GM18499 (cell line): ENCODE data around the gene STPG2.

Experiments
- ATAC-seq: cut with Tn5 transposase; IDR thresholded peaks from one replicate; pipeline ENCODE4 v1.9.1; 2021; ENCODE audit warnings: moderate number of reproducible peaks; ENCODE audit not compliant: insufficient read depth, unreplicated experiment

STPG2 gene

GRCh38 chr4:97845758-97846157 is 297.5 kb downstream of the STPG2 start:
- ATAC-seq: no peak

GRCh38 chr4:97841512-97841911 is 301.8 kb downstream of the STPG2 start:
- ATAC-seq: no peak

GRCh38 chr4:97836662-97837061 is 306.6 kb downstream of the STPG2 start:
- no peak for ATAC-seq

GRCh38 chr4:97828646-97829045 is 314.6 kb downstream of the STPG2 start:
- no peak for ATAC-seq

- no peak for ATAC-seq
Observed at GRCh38 chr4:97819294-97819693, 324.0 kb downstream of the STPG2 start.

- no peak for ATAC-seq
Observed at GRCh38 chr4:97812768-97813167, 330.5 kb downstream of the STPG2 start.

- no peak for ATAC-seq
Observed at GRCh38 chr4:97786306-97786920, 356.9 kb downstream of the STPG2 start.

GRCh38 chr4:97778174-97778573 is 365.1 kb downstream of the STPG2 start:
- ATAC-seq: no peak

- no peak for ATAC-seq
Observed at GRCh38 chr4:97774347-97774989, 368.8 kb downstream of the STPG2 start.

- ATAC-seq: no peak
Observed at GRCh38 chr4:97770222-97770621, 373.1 kb downstream of the STPG2 start.

GRCh38 chr4:97762115-97762512 is 381.2 kb downstream of the STPG2 start:
- no peak for ATAC-seq

- no peak for ATAC-seq
Observed at GRCh38 chr4:97761445-97762114, 381.7 kb downstream of the STPG2 start.

- no peak for ATAC-seq
Observed at GRCh38 chr4:97759785-97760184, 383.5 kb downstream of the STPG2 start.

GRCh38 chr4:97752599-97752998 is 390.7 kb downstream of the STPG2 start:
- no peak for ATAC-seq

- ATAC-seq: no peak
Observed at GRCh38 chr4:97747945-97748344, 395.3 kb downstream of the STPG2 start.

GRCh38 chr4:97720869-97721432 is 422.3 kb downstream of the STPG2 start:
- no peak for ATAC-seq

- ATAC-seq: no peak
Observed at GRCh38 chr4:97691111-97691605, 452.1 kb downstream of the STPG2 start.

- ATAC-seq: no peak
Observed at GRCh38 chr4:97670703-97671269, 472.5 kb downstream of the STPG2 start.

GRCh38 chr4:97665553-97665952 is 477.7 kb downstream of the STPG2 start:
- no peak for ATAC-seq

- ATAC-seq: no peak
Observed at GRCh38 chr4:97664741-97665140, 478.5 kb downstream of the STPG2 start.

GRCh38 chr4:97662133-97662532 is 481.1 kb downstream of the STPG2 start:
- no peak for ATAC-seq
